Retina (tissue), 1 donor: Measurements from ENCODE around the gene SLFN11.
"Not testable (repeated sequence)": the region's sequence is repeated elsewhere in the genome, so short reads cannot be mapped to it uniquely, and the experiment has no call there.

Source experiments
- DNase-seq: peaks from one replicate; pipeline ENCODE4 v3.0.0-alpha.2; 2016

Gene SLFN11

GRCh38 chr17:35373534-35373983, at the start of gene SLFN11:
TSS of gene SLFN11 (minus strand) at chr17:35373621. CDS start at chr17:35363807, 9,814 bp downstream.
- no peak for DNase-seq

DNA sequence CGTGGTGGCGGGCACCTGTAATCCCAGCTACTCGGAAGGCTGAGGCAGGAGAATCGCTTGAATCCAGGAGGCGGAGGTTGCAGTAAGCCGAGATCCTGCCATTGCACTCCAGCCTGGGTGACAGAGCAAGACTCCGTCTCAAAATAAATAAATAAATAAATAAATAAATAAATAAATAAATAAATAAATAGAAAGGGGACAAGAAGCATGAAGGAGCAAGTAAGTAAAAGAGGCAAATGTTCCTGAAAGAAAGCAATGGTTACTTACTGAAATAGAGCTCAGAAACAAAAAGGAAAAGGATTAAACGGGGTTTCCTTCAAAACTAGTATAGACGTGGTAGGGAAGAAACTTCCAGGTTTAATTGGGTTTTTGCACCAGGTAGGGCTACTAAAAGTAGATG, 47.6 kb upstream of the SLFN11 start:
- not testable (repeated sequence) for DNase-seq

DNA sequence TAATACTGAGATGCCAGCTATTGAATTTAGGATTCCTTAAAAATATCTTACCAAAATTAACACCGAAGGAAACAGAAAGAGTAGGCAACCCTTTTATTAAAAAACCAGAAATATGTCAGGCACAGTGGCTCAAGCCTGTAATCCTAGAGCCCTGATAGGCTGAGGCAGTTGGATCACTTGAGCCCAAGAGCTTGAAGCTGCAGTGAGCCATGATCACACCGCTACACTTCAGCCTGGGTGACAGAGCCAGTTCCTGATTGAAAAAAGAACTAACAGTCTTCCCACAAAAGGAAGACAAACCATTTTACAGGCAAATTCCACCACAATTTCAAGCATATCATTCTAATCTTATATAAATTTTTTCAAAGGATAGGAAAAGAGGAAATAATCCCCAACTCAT, 43.2 kb upstream of the SLFN11 start:
- DNase-seq = no peak

DNA sequence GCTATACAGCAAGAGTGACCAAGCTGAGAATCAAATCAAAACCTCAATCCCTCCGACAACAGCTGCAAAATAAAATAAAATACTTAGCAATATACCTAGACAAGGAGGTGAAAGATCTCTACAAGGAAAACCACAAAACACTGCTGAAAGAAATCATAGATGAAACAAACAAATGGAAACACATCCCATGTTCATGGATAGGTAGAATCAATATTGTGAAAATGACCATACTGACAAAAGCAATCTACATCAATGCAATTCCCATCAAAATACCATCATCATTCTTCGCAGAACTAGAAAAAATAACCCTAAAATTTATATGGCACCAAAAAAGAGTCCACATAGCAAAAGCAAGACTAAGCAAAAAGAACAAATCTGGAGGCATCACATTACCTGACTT, 41.3 kb upstream of the SLFN11 start:
- DNase-seq = not testable (repeated sequence)

DNA sequence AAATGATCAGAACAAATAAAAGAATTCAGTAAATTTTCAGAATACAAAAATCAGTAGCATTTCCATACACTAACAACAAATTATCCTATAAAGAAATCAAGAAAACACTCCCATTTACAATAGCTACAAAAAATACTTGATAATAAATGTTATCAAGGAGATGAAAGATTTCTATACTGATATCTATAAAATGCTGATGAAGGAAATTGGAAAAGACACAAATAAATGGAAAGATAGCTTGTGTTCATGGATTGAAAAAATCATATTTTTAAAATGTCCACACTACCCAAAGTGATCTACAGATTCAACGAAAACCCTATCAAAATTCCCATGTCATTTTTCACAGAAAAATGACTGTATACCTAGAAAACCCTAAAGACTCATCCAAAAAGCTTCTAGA, 40.8 kb upstream of the SLFN11 start:
- DNase-seq = no peak

- no peak for DNase-seq
These were observed 34.1 kb upstream of the SLFN11 start for GRCh38 chr17:35407531-35407930.

DNA sequence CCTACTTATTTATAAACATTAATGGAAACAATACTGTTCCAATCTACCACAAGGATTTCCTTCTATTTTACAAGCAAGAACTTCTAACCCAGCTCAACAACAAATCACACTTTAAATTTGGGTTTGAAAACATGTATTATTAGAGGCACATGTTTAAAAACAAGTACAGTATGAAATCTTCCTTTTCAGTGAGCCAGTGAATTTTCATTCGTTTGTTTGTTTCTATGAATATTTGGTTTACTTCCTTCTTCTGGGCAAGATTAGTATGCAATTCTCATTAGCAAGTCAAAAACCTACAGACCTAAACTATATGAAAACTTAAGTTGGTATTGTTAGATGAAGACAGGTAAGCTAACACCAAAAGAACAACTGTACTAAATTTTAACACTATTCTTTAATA, 33.1 kb upstream of the SLFN11 start:
- DNase-seq = no peak

GRCh38 chr17:35404360-35404759, 30.9 kb upstream of the SLFN11 start:
- DNase-seq = no peak

DNA sequence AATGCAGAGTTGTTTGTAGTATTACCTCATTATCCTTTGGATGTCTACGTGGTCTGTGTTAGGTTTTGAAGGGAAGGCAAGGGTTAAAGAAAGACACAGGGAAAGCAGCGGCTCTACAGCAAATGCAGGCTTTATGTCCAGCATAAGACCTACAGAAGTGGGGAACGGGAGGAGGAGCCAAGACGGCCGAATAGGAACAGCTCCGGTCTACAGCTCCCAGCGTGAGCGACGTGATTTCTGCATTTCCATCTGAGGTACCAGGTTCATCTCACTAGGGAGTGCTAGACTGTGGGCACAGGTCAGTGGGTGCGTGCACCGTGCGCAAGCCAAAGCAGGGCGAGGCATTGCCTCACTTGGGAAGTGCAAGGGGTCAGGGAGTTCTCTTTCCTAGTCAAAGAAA, 20.4 kb upstream of the SLFN11 start:
- not testable (repeated sequence) for DNase-seq

- no peak for DNase-seq
These were observed 17.2 kb upstream of the SLFN11 start for GRCh38 chr17:35390663-35391062.

GRCh38 chr17:35390156-35390555, 16.7 kb upstream of the SLFN11 start:
- DNase-seq = no peak

DNA sequence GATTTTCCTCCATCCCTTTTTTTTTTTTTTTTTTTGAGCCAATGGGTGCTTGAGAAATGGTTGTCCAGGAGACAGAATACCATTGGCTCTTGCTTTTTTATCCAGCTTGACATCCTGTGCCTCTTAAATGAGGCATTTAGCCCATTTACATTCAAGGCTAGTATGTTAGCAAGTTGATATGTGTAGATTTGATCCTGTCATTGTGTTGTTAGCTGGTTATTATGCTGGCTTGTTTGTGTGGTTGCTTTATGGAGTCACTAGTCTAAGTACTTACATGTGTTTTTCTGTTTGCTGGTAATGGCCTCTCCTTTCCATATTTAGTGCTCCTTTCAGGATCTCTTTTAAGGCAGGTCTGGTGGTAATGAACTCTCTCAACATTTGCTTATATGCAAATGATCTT, 14.1 kb upstream of the SLFN11 start:
- DNase-seq = no peak

DNA sequence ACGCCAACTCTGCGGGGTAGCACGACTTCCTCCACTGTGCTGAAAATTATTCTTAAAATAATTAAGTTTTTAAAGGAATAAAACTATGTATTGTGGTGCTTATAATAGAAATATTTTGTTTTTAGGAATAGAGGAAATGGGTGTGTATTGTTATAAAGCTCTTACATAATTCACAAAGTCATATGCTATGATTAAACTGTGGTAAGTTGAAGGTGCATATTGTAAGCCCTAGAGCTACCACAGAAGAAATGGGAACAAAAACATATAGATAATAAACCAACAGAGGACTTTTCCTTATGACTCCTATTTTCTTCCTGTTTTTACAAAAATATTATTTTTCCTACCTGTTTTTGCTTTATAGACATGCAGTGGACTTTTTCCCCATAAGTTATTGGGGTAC, 4.3 kb upstream of the SLFN11 start:
- DNase-seq = no peak

- DNase-seq = no peak
These were observed 3.6 kb upstream of the SLFN11 start for GRCh38 chr17:35377068-35377467.

DNA sequence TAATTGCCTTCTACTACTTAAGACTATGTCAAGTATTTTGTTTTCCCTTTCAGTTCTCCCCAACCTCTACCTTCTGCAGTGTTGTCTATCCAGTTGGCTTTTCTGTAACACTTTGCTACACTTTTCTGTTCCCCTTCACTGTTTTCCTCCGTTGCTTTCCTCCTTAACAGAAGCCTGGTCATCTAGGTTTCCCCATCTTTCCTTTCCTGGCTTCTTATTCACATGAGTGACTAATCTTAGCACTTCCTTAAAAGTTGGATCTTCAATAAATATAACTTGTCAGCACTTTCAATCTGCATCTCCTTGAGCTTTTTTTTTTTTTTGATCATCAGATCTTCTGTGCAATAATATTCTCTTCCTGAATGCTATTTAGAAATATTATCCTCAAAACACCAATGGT, 2.8 kb upstream of the SLFN11 start:
- DNase-seq = no peak

DNA sequence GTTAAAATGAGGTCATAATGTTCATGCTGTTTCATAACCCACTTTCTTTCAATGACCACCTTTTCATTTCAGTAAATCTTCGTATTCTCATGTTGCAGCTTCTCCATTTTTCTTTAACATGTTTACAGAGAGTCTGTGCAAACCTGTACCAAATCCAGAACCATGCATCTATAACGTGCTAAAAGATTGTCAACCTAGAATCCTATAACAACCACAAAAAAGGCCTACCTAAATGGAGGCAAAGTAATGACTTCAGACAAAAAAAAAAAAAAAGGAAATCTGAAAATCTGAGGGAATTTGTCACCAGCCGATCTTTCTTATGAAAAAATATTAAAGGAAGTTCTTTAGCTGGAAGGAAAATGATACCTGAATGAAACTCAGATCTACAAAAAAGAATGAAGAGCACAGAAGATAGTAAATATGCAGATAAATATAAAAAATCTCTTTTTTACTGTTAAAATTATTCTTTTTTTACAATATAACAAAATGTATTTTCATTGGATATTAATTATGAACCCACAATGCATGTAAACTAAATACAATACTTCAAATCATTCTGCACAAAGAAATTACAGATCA, 1.4 kb upstream of the SLFN11 start:
- no peak for DNase-seq

- peak; percentile 88 for DNase-seq
These were observed 754 bp upstream of the SLFN11 start for GRCh38 chr17:35373984-35374765.

- peak; percentile 10 for DNase-seq
These were observed 431 bp downstream of the SLFN11 start for GRCh38 chr17:35372846-35373533.

DNA sequence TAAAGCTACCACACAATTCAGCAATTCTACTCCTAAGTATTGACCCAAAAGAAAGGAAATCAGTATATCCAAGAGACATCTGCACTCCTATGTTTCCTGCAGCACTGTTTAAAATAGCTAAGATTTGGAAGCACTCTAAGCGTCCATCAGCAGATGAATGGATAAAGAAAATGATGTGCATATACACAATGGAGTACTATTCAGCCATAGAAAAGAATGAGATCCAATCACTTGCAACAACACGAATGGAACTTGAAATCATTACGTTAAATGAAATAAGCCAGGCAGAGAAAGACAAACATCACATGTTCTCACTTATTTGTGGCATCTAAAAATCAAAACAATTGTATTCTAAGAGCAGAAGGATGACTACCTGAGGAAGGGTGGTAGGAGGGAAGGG, 1.5 kb downstream of the SLFN11 start:
- no peak for DNase-seq

- no peak for DNase-seq
These were observed 5.2 kb downstream of the SLFN11 start for GRCh38 chr17:35368081-35368830.

GRCh38 chr17:35361027-35361426, 12.4 kb downstream of the SLFN11 start:
- DNase-seq = no peak

- no peak for DNase-seq
These were observed 14.0 kb downstream of the SLFN11 start for GRCh38 chr17:35359398-35359797.

DNA sequence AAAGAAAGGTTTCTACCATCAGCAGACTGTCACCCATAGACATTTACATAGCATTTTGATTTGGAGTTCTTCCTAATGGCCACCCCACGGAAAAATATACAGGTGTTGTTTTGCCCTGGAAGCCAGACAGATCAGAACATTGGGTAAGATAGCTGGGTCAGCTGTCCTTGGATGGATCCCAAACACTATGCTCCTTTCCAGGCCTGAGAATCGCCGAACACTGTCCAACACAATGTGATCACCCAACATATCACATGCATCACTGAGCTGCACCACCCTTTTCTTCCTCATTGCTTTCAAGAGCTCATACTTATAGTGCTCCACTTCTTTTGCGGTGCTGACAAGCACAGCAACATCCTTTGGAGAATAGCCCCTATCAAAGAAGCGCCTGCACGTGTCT, 21.1 kb downstream of the SLFN11 start:
- DNase-seq = no peak
